Smooth muscle cell (in vitro differentiated cells): Measurements from ENCODE around the gene NDST1. TPM values are rescaled to one million over a fixed set of nuclear protein-coding genes. Genes with fewer than 3 reads are reported as not detected.

Experiments used
- DNase-seq: peaks from one replicate; lab custom pipeline; 2025; ENCODE audit not compliant: unreplicated experiment; lab: John Stamatoyannopoulos, UW
- H2AFZ ChIP-seq: fragments of 200-600 bp; sonication (generic); 2 replicates; pipeline ENCODE4 v1.6.0; 2016; ENCODE audit warnings: antibody characterized with exemption, low read depth, mild to moderate bottlenecking
- H3F3A ChIP-seq: fragments of 200-600 bp; sonication (generic); 2 replicates; pipeline ENCODE4 v1.6.0; 2017; ENCODE audit warnings: antibody characterized with exemption, low read depth
- H3K27ac ChIP-seq: fragments of 200-600 bp; sonication (generic); 2 replicates; pipeline ENCODE4 v1.5.1; 2016; ENCODE audit warnings: low read depth, mild to moderate bottlenecking
- H3K27me3 ChIP-seq: fragments of 200-600 bp; sonication (generic); 2 replicates; pipeline ENCODE4 v1.6.1; 2016; ENCODE audit warnings: low read depth, mild to moderate bottlenecking
- H3K36me3 ChIP-seq: fragments of 200-600 bp; sonication (generic); 2 replicates; pipeline ENCODE4 v1.5.1; 2016; ENCODE audit warnings: low read depth
- H3K4me1 ChIP-seq: fragments of 200-600 bp; sonication (generic); 2 replicates; pipeline ENCODE4 v1.5.1; 2016; ENCODE audit warnings: low read depth
- H3K4me2 ChIP-seq: fragments of 200-600 bp; sonication (generic); 2 replicates; pipeline ENCODE4 v1.6.0; 2016; ENCODE audit warnings: mild to moderate bottlenecking
- H3K4me3 ChIP-seq: fragments of 200-600 bp; sonication (generic); 2 replicates; pipeline ENCODE4 v1.5.1; 2016; ENCODE audit warnings: mild to moderate bottlenecking
- H3K79me2 ChIP-seq: fragments of 200-600 bp; sonication (generic); 2 replicates; pipeline ENCODE4 v1.6.0; 2016; ENCODE audit warnings: low read depth, mild to moderate bottlenecking
- H3K9ac ChIP-seq: fragments of 200-600 bp; sonication (generic); 2 replicates; pipeline ENCODE4 v1.6.0; 2016; ENCODE audit warnings: low read depth
- H3K9me3 ChIP-seq: fragments of 200-600 bp; sonication (generic); replicated peaks from 2 replicates; pipeline ENCODE4 v1.5.1; 2016; ENCODE audit warnings: low read depth
- H4K20me1 ChIP-seq: fragments of 200-600 bp; sonication (generic); 2 replicates; pipeline ENCODE4 v1.6.0; 2016; ENCODE audit warnings: low read depth
- WGBS: methylation state at CpG from one replicate; pipeline ENCODE4 v1.1.7; 2016; ENCODE audit warnings: low lambda C conversion rate; 5-methylcytosine and 5-hydroxymethylcytosine counted together
- polyA plus RNA-seq: library from polyadenylated mRNA; unstranded; fragments of >200 nt; fragmentation: Nextera tagmentation; extraction: Ambion mirVana; gene quantifications from 2 replicates; pipeline ENCODE4 v1.2.1, GENCODE V29; 2016
- total RNA-seq: library from RNA; depleted of rRNA; stranded (reverse); fragments of >200 nt; gene quantifications from 2 replicates; pipeline ENCODE4 v1.2.3, GENCODE V29; 2014
- TF ChIP-seq, protein P1 (sequence below): fragments of 200-600 bp; sonication (generic); IDR thresholded peaks from 2 replicates; pipeline ENCODE4 v1.5.1; 2017; ENCODE audit warnings: borderline replicate concordance, mild to moderate bottlenecking, antibody characterized with exemption; ENCODE audit not compliant: insufficient read depth, poor library complexity, severe bottlenecking

Gene NDST1
- total and polyA plus RNA-seq, 2 experiments from 2014 or later: 32.4 to 53.0 TPM

DNA sequence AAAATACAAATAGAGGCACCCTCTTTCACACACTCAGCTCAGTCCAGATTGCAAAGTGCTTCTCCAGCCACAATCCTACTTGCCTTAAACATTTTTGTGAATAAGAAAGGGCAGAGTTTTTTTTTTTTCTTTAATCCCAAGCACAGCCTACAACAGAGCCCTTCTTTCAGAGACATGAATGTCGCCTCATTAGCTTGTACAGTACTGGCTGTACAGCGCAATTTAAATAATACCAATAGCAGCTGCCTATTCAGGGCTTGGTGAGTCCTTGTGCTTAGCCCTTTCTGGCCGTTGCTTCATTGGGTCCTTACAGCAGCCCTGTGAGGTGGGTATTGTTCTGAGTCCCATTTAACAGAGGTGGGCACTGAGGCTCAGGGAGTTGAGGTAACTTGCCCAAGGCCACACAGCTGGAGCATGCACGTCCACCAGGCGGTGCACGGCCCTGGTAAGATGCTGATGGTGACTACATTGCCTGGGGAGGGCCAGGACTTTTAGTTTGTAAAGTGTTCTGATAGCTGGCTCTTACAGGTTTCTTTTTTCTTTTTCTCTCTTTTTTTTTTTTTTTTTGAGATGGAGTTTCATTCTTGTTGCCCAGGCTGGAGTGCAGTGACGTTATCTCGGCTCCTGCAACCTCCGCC lies 23.1 kb downstream of the NDST1 start:
- H3K79me2 ChIP-seq: peaks cover 55% of the 10 kb centered on the region
- no peak overlapping the region for H3K4me2 ChIP-seq
- no peaks in the 10 kb centered on the region for H3K9me3 ChIP-seq
- 90% methylated on average over 7 of the region's 9 CpGs for WGBS
- no peak overlapping the region for H3K27ac ChIP-seq
- H3K27me3 ChIP-seq: no peaks in the 10 kb centered on the region
- H4K20me1 ChIP-seq: peaks cover 96% of the 10 kb centered on the region
- H3K36me3 ChIP-seq: no peaks in the 10 kb centered on the region
- H3K4me3 ChIP-seq: no peak overlapping the region
- TF ChIP-seq, protein P1, sequence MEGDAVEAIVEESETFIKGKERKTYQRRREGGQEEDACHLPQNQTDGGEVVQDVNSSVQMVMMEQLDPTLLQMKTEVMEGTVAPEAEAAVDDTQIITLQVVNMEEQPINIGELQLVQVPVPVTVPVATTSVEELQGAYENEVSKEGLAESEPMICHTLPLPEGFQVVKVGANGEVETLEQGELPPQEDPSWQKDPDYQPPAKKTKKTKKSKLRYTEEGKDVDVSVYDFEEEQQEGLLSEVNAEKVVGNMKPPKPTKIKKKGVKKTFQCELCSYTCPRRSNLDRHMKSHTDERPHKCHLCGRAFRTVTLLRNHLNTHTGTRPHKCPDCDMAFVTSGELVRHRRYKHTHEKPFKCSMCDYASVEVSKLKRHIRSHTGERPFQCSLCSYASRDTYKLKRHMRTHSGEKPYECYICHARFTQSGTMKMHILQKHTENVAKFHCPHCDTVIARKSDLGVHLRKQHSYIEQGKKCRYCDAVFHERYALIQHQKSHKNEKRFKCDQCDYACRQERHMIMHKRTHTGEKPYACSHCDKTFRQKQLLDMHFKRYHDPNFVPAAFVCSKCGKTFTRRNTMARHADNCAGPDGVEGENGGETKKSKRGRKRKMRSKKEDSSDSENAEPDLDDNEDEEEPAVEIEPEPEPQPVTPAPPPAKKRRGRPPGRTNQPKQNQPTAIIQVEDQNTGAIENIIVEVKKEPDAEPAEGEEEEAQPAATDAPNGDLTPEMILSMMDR: no peak
- peaks cover 10% of the 10 kb centered on the region for H3K4me1 ChIP-seq
- H2AFZ ChIP-seq: no peak overlapping the region
- no peak overlapping the region for H3K9ac ChIP-seq
- no peak for DNase-seq
- no peaks in the 10 kb centered on the region for H3F3A ChIP-seq

DNA sequence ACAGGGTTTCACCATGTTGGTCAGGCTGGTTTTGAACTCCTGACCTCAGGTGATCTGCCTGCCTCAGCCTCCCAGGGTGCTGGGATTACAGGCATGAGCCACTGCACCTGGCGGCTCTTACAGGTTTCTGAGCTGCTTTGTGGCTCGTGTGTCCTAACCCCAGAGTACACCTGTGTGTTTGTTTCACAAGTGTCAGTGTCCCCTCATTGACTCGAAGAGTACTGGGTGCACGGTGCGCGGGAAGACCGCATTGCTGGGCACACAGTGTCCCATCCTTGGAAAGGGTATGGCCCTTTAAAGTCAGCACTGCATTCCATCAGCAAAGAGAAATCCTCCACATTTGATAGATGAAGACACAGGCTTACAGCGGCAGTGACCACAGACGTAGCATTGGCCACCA lies 23.8 kb downstream of the NDST1 start:
- TF ChIP-seq, protein P1: no peak
- Histone ChIP-seq H3K27me3 (no peaks in the 10 kb centered on the region), H4K20me1 (peaks cover 90% of the 10 kb centered on the region), H3F3A (no peaks in the 10 kb centered on the region), H3K36me3 (no peaks in the 10 kb centered on the region), H3K4me2 (no peak overlapping the region), H3K4me3 (no peak overlapping the region), H3K9ac (no peak overlapping the region), H3K79me2 (peaks cover 49% of the 10 kb centered on the region), H3K9me3 (no peaks in the 10 kb centered on the region), H3K27ac (peak overlapping the region; percentile 56), H3K4me1 (peaks cover 10% of the 10 kb centered on the region), H2AFZ (no peak overlapping the region)
- 77% methylated on average over 9 of the region's 9 CpGs for WGBS
- DNase-seq: no peak

DNA sequence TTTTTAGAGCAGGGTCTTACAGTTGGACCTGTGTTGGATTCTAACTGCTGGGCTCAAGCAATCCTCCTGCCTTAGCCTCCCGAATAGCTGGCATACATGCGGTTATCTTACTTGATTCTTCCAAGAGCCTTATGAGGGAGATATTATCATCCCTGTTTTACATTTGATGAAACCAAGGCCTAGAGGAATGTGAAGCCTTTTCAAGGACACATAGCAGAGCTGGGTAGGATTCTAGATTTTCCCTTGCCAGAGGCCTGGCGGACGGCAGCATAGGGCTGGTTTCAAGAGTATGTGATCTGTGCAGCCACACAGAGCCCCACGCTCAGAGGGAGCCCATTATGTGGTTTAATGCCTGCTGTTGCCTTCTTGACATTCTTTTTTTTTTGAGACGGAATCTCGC lies 24.2 kb downstream of the NDST1 start:
- Histone ChIP-seq H3K79me2 (peaks cover 44% of the 10 kb centered on the region), H3K27ac (peak overlapping the region; percentile 56), H2AFZ (no peak overlapping the region), H3K27me3 (no peaks in the 10 kb centered on the region), H3F3A (no peaks in the 10 kb centered on the region), H3K9ac (no peak overlapping the region), H3K4me2 (no peak overlapping the region), H3K4me1 (peaks cover 10% of the 10 kb centered on the region), H3K36me3 (no peaks in the 10 kb centered on the region), H4K20me1 (peaks cover 86% of the 10 kb centered on the region), H3K9me3 (no peaks in the 10 kb centered on the region), H3K4me3 (no peak overlapping the region)
- DNase-seq: no peak
- 52% methylated on average over 7 of the region's 7 CpGs for WGBS
- TF ChIP-seq, protein P1: no peak

DNA sequence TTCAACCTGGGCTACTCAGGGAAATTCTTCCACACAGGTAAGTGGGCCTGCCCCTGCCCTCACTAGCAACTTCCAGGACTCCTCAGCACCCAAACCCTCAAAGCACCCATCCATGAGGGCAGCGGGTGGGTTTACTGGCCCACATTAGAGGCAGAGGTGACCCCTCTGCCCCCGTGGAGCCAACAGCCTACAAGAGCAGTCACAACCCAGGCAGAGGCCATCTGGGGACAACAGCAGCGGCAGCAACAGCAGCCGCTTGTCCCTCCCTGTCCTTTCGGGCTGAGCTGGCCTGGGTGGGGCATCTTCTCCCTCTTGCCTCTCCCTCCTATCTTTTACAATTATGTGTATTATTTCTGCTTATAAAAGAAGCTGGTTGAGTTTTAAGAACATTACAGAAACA lies 25.1 kb downstream of the NDST1 start:
- Histone ChIP-seq H3K27me3 (no peaks in the 10 kb centered on the region), H2AFZ (no peak overlapping the region), H4K20me1 (peaks cover 80% of the 10 kb centered on the region), H3K9me3 (no peaks in the 10 kb centered on the region), H3K27ac (peak overlapping the region; percentile 56), H3K4me1 (peaks cover 10% of the 10 kb centered on the region), H3K79me2 (peaks cover 36% of the 10 kb centered on the region), H3F3A (no peaks in the 10 kb centered on the region), H3K36me3 (no peaks in the 10 kb centered on the region), H3K9ac (no peak overlapping the region), H3K4me2 (no peak overlapping the region), H3K4me3 (no peak overlapping the region)
- TF ChIP-seq, protein P1: no peak
- 89% methylated on average over 5 of the region's 5 CpGs for WGBS
- DNase-seq: no peak
